OCI-LY1 (cell line): ENCODE results near the gene DNAH14.

Source experiments
- H2AFZ ChIP-seq: fragments of 200-600 bp; sonication (generic), shearing (Covaris generic); 2 replicates; pipeline ENCODE4 v1.6.0; 2014; ENCODE audit warnings: antibody characterized with exemption, mild to moderate bottlenecking, low read length
- H3F3A ChIP-seq: fragments of 200-600 bp; sonication (generic), shearing (Covaris generic); 2 replicates; pipeline ENCODE4 v1.6.0; 2014; ENCODE audit warnings: mild to moderate bottlenecking, antibody characterized with exemption, low read length, moderate library complexity; ENCODE audit not compliant: insufficient read depth
- H3K27ac ChIP-seq: fragments of 200-600 bp; sonication (generic); 2 replicates; pipeline ENCODE4 v1.5.1; 2014; ENCODE audit warnings: low read length, mixed run types, mild to moderate bottlenecking, low read depth; ENCODE audit not compliant: poor library complexity, severe bottlenecking
- H3K27me3 ChIP-seq: fragments of 200-600 bp; sonication (generic); 2 replicates; pipeline ENCODE4 v1.6.0; 2014; ENCODE audit warnings: antibody characterized with exemption, mild to moderate bottlenecking, low read length, moderate library complexity; ENCODE audit not compliant: insufficient read depth
- H3K36me3 ChIP-seq: fragments of 200-600 bp; sonication (generic); 2 replicates; pipeline ENCODE4 v1.6.1; 2014; ENCODE audit warnings: mild to moderate bottlenecking, antibody characterized with exemption, low read length, moderate library complexity, mixed read lengths; ENCODE audit not compliant: insufficient read depth
- H3K4me1 ChIP-seq: fragments of 200-600 bp; sonication (generic); 2 replicates; pipeline ENCODE4 v1.5.1; 2014; ENCODE audit warnings: mild to moderate bottlenecking, low read length, moderate library complexity; ENCODE audit not compliant: insufficient read depth, severe bottlenecking
- H3K4me2 ChIP-seq: fragments of 200-600 bp; sonication (generic), shearing (Covaris generic); 2 replicates; pipeline ENCODE4 v1.6.1; 2014; ENCODE audit warnings: low read length
- H3K4me3 ChIP-seq: fragments of 200-600 bp; sonication (generic); 2 replicates; pipeline ENCODE4 v1.5.1; 2014; ENCODE audit warnings: low read length, low read depth, mild to moderate bottlenecking, mixed read lengths; ENCODE audit not compliant: poor library complexity, severe bottlenecking
- H3K79me2 ChIP-seq: fragments of 200-600 bp; shearing (Covaris generic); 2 replicates; pipeline ENCODE4 v1.6.1; 2016; ENCODE audit warnings: mixed run types, low read length, mixed read lengths; ENCODE audit not compliant: insufficient read depth
- H3K9ac ChIP-seq: fragments of 200-600 bp; sonication (generic), shearing (Covaris generic); 2 replicates; pipeline ENCODE4 v1.6.1; 2014; ENCODE audit warnings: mild to moderate bottlenecking, low read length, mixed read lengths
- H3K9me2 ChIP-seq: fragments of 200-600 bp; sonication (generic), shearing (Covaris generic); 2 replicates; pipeline ENCODE4 v1.6.1; 2014; ENCODE audit warnings: low read depth, mild to moderate bottlenecking, low read length, mixed read lengths
- H3K9me3 ChIP-seq: fragments of 200-600 bp; shearing (Covaris generic); 2 replicates; pipeline ENCODE4 v1.6.1; 2014; ENCODE audit warnings: low read length, mixed read lengths
- H4K20me1 ChIP-seq: fragments of 200-600 bp; sonication (generic), shearing (Covaris generic); 2 replicates; pipeline ENCODE4 v1.6.0; 2016; ENCODE audit warnings: mild to moderate bottlenecking, low read length; ENCODE audit not compliant: insufficient read depth
- EZH2 ChIP-seq: fragments of 200-600 bp; sonication (generic), shearing (Covaris generic); IDR thresholded peaks from 2 replicates; pipeline ENCODE4 v1.8.0; 2017; ENCODE audit warnings: borderline replicate concordance, mixed run types, mild to moderate bottlenecking, antibody characterized with exemption, low read length, moderate library complexity, mixed read lengths
- TF ChIP-seq, protein P1 (sequence below): fragments of 200-600 bp; sonication (generic), shearing (Covaris generic); IDR thresholded peaks from 2 replicates; pipeline ENCODE4 v1.5.1; 2017; ENCODE audit warnings: mild to moderate bottlenecking, antibody characterized with exemption, low read length, moderate library complexity, mixed read lengths

The DNAH14 gene

GRCh38 chr1:224903955-224904354 is 25.5 kb upstream of the DNAH14 start:
- no peaks in the 10 kb centered on the region for H3K79me2 ChIP-seq
- H3K27me3 ChIP-seq = no peaks in the 10 kb centered on the region
- H4K20me1 ChIP-seq = no peaks in the 10 kb centered on the region
- no peak overlapping the region for H3K9ac ChIP-seq
- no peak overlapping the region for H3K27ac ChIP-seq
- no peaks in the 10 kb centered on the region for H3K36me3 ChIP-seq
- no peak overlapping the region for H2AFZ ChIP-seq
- no peaks in the 10 kb centered on the region for H3F3A ChIP-seq
- H3K9me3 ChIP-seq = no peaks in the 10 kb centered on the region
- H3K4me3 ChIP-seq = no peak overlapping the region
- no peak overlapping the region for H3K4me2 ChIP-seq
- TF ChIP-seq, protein P1, sequence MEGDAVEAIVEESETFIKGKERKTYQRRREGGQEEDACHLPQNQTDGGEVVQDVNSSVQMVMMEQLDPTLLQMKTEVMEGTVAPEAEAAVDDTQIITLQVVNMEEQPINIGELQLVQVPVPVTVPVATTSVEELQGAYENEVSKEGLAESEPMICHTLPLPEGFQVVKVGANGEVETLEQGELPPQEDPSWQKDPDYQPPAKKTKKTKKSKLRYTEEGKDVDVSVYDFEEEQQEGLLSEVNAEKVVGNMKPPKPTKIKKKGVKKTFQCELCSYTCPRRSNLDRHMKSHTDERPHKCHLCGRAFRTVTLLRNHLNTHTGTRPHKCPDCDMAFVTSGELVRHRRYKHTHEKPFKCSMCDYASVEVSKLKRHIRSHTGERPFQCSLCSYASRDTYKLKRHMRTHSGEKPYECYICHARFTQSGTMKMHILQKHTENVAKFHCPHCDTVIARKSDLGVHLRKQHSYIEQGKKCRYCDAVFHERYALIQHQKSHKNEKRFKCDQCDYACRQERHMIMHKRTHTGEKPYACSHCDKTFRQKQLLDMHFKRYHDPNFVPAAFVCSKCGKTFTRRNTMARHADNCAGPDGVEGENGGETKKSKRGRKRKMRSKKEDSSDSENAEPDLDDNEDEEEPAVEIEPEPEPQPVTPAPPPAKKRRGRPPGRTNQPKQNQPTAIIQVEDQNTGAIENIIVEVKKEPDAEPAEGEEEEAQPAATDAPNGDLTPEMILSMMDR = no peak
- TF ChIP-seq EZH2 = no peak
- H3K9me2 ChIP-seq = no peaks in the 10 kb centered on the region
- H3K4me1 ChIP-seq = no peaks in the 10 kb centered on the region

GRCh38 chr1:224906340-224906739 is 23.1 kb upstream of the DNAH14 start:
- Histone ChIP-seq H3K27me3 (no peaks in the 10 kb centered on the region), H4K20me1 (no peaks in the 10 kb centered on the region), H3K4me3 (no peak overlapping the region), H3K36me3 (no peaks in the 10 kb centered on the region), H3K4me1 (no peaks in the 10 kb centered on the region), H3F3A (no peaks in the 10 kb centered on the region), H3K9ac (no peak overlapping the region), H3K9me3 (no peaks in the 10 kb centered on the region), H3K9me2 (no peaks in the 10 kb centered on the region), H2AFZ (no peak overlapping the region), H3K27ac (no peak overlapping the region), H3K4me2 (no peak overlapping the region), H3K79me2 (no peaks in the 10 kb centered on the region)
- no peak for TF ChIP-seq EZH2
- TF ChIP-seq, protein P1 = no peak

GRCh38 chr1:224911217-224911616 is 18.3 kb upstream of the DNAH14 start:
- no peaks in the 10 kb centered on the region for H3K79me2 ChIP-seq
- no peaks in the 10 kb centered on the region for H3F3A ChIP-seq
- H3K4me3 ChIP-seq = no peak overlapping the region
- no peak overlapping the region for H3K27ac ChIP-seq
- no peak overlapping the region for H3K4me2 ChIP-seq
- no peaks in the 10 kb centered on the region for H3K27me3 ChIP-seq
- no peaks in the 10 kb centered on the region for H4K20me1 ChIP-seq
- H3K9me2 ChIP-seq = no peaks in the 10 kb centered on the region
- 0 out of 2 replicates have a peak, but pooled peaks cover 4% of the 10 kb centered on the region for H3K9me3 ChIP-seq
- no peaks in the 10 kb centered on the region for H3K4me1 ChIP-seq
- TF ChIP-seq, protein P1 = no peak
- no peak for TF ChIP-seq EZH2
- no peaks in the 10 kb centered on the region for H3K36me3 ChIP-seq
- no peak overlapping the region for H2AFZ ChIP-seq
- H3K9ac ChIP-seq = no peak overlapping the region
